Naive thymus-derived CD8-positive, alpha-beta T cell (primary cell): ENCODE data around the gene PISD. TPM values are rescaled to one million over a fixed set of nuclear protein-coding genes. Genes with fewer than 3 reads are reported as not detected.
"Not testable (repeated sequence)": the region's sequence is repeated elsewhere in the genome, so short reads cannot be mapped to it uniquely, and the experiment has no call there.

ENCODE experiments used
- ATAC-seq, 2 donors: fragments of 150-1000 bp; cut with Tn5 transposase in 1 of 2; sonication (Bioruptor Pico), chemical (Tn5 transposase) in 1 of 2; 1 replicate in 1 of 2; 2 replicates in 1 of 2; pipeline ENCODE4 v1.10.0; 2021; ENCODE audit warnings: mild to moderate bottlenecking in 2 of 2, moderate library complexity in 2 of 2
- POLR2A ChIA-PET: fragments of 350-600 bp; sonication (Branson Sonifier 250); formaldehyde crosslinking; loops from one replicate; lab custom pipeline; 2021; ENCODE audit warnings: antibody characterized with exemption; lab: Charles Lee
- DNase-seq, 10 donors: peaks; one replicate each; pipeline versions ENCODE4 v3.0.0 to v3.0.0-alpha.2; 2020 to 2022
- H3K27ac Mint-ChIP-seq, 10 donors: one replicate each; pipeline ENCODE4 v1.8.0; 2020 to 2022; ENCODE audit warnings: mild to moderate bottlenecking in 10 of 10, mixed read lengths in 10 of 10, moderate library complexity in 4 of 10, inconsistent platforms in 1 of 10
- H3K27me3 Mint-ChIP-seq, 5 donors: one replicate each; pipeline ENCODE4 v1.8.0; 2021 to 2022; ENCODE audit warnings: mixed read lengths in 5 of 5
- H3K36me3 Mint-ChIP-seq, 3 donors: one replicate each; pipeline ENCODE4 v1.8.0; 2020 to 2022; ENCODE audit warnings: mixed read lengths in 3 of 3, mild to moderate bottlenecking in 2 of 3, inconsistent platforms in 1 of 3
- H3K4me1 Mint-ChIP-seq, 4 donors: one replicate each; pipeline ENCODE4 v1.8.0; 2021 to 2022; ENCODE audit warnings: mixed read lengths in 4 of 4
- H3K4me3 Mint-ChIP-seq, 10 donors: one replicate each; pipeline ENCODE4 v1.8.0; 2020 to 2022; ENCODE audit warnings: mild to moderate bottlenecking in 10 of 10, mixed read lengths in 10 of 10, moderate library complexity in 6 of 10, inconsistent platforms in 1 of 10
- H3K9me3 Mint-ChIP-seq, 9 donors: one replicate each; pipeline ENCODE4 v1.8.0; 2020 to 2022; ENCODE audit warnings: mixed read lengths in 9 of 9, mild to moderate bottlenecking in 3 of 9, inconsistent platforms in 1 of 9, moderate library complexity in 1 of 9
- polyA plus RNA-seq, 3 donors: library from polyadenylated mRNA; unstranded; fragments of 300-500 nt; fragmentation: Illumina TruSeq; gene quantifications; one replicate each; pipeline ENCODE4 v1.2.3, GENCODE V29; 2021
- total RNA-seq, 8 experiments: library from RNA in 2 of 8; stranded (reverse) in 2 of 8; gene quantifications; one replicate each; pipeline ENCODE4 v1.2.3 and lab custom pipeline; 2021 to 2026

Gene PISD
- total RNA-seq = 10 to 100 TPM; 35.2 to 36.6 TPM
- polyA plus RNA-seq = 10 to 100 TPM; 12.7 to 21.0 (median 17.7) TPM
- 28.3 to 86.0 (median 41.4) reads per million in 6 experiments for total RNA-seq (lab: John Stamatoyannopoulos, UW)

DNA sequence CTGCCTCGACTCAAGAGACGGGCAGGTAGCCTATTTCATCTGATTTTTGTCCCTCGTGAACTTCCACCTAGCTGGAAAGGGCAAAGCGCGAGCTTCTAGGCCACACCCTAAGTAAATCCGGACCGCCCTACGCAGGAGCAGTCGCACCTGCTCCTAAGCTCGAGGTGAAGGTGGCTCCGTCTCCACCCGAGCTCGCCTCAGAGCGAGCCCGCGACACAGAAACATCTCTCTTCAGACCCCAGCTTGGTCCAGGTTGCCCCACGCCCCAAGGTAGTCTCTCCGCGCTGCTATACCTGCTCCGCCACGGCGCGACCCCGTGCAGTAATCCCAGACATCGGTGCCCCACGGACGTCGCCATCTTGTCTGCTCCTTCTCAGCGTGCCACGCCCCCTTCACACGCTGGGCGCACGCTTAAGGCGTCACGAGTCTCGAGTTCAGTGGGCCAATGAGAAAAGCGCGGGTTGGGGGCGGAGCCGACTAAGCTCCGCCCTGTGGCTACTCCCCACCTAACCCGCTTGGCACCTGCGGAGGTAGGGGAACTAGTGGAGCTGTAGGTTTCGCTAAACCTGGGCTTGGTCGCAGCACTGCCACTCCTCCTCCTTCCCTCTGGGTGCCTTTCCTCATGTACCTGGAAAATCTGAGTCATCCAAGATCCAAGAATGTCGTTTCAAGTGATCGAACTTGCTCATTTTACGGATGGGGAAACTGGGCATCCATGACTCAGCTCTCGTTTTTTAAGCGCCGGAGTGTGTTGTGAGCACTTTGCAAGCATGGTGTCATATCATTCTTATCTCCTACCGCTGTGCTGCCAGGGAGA, at the start of gene PISD:
TSS of gene PISD (minus strand) at position 365 of the 817 bp plus-strand sequence. CDS start at position 358, 7 bp downstream.
- POLR2A ChIA-PET = interaction anchor here (0.5 to 6.9 kb wide), 19 partner anchors 9 to 813 kb away, joined by 3 to 68 read pairs (median 3); partner anchors contain the start of genes DEPDC5, PATZ1, PIK3IP1 and PRR14L
- no peaks in the 10 kb centered on the region for H3K36me3 Mint-ChIP-seq
- H3K4me1 Mint-ChIP-seq = peaks cover 17 to 45% (median 43%) of the 10 kb centered on the region in 4 donors
- peak within 1 kb of the TSS; percentile 96 to 100 (median 98) for H3K27ac Mint-ChIP-seq
- H3K9me3 Mint-ChIP-seq = no peaks in the 10 kb centered on the region
- no peaks in the 10 kb centered on the region for H3K27me3 Mint-ChIP-seq
- ATAC-seq (peak; percentile 92 to 93), DNase-seq (peak; percentile 93 to 98 (median 97))
- peak within 1 kb of the TSS; percentile 93 to 100 (median 100) for H3K4me3 Mint-ChIP-seq

DNA sequence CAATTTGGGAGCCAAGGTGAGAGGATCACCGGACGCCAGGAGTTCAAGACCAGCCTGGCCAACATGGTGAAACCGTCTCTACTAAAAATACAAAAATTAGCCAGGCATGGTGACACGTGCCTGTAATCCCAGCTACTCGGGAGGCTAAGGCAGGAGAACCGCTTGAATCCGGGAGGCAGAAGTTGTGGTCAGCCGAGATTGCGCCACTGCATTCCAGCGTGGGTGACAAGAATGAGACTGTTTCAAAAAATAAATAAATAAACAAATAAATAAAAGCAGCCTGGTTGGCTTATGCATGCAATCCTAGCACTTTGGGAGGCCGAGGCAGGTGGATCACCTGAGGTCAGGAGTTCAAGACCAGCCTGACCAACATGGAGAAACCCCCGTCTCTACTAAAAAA, 49.2 kb upstream of the PISD start:
- H3K27me3 Mint-ChIP-seq = not testable (repeated sequence)
- Mint-ChIP-seq H3K4me1 (peaks cover 0 to 12% (median 1%) of the 10 kb centered on the region in 4 donors), H3K36me3 (peaks cover 0 to 69% (median 32%) of the 10 kb centered on the region in 3 donors)

DNA sequence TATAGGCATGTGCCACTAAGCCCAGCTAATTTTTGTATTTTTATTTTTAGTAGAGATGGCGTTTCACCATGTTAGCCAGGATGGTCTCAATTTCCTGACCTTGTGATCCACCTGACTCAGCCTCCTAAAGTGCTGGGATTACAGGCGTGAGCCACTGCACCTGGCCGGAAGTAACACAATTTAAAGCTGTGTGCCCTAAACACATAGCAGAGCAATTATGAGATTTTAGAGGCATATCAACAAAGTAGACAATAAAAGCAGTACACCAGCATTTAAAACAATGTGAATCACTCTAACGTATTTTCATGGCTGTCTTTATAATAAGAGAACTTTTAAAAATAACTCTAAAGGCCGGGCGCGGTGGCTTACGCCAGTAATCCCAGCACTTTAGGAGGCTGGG, 45.5 kb upstream of the PISD start:
- Mint-ChIP-seq H3K27me3 (no peaks in the 10 kb centered on the region), H3K36me3 (peaks cover 0 to 63% (median 10%) of the 10 kb centered on the region in 3 donors), H3K9me3 (no peaks in the 10 kb centered on the region), H3K4me1 (peaks cover 0 to 4% (median 1%) of the 10 kb centered on the region in 4 donors), H3K27ac (no peak overlapping the region), H3K4me3 (no peak overlapping the region)
- DNase-seq (no peak), ATAC-seq (no peak)
- POLR2A ChIA-PET = no interaction called here

More for the DNA sequence above, 49.2 kb upstream of the PISD start:
- H3K9me3 Mint-ChIP-seq, ATAC-seq, H3K4me3 Mint-ChIP-seq, H3K27ac Mint-ChIP-seq, POLR2A ChIA-PET, DNase-seq: not testable (repeated sequence)

DNA sequence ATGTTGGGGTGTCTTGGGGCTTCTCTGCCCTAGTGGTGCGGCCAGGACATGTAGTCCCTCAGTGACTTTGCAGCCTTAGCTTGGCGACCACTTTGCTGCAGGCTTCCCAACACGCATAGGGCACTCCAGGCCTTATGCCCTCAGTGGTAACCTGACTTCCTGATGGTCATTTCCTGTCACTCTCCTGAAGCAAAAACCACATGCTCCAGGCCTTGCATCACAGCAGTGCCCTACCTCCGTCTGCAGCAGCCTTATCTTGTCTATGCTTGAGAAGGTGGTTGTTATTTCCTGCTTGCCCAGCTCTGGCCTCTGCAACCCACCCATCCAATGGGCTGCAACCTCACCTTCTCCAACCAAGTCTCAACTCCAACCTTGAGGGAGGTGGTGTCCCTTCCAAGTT, 33.4 kb upstream of the PISD start:
- H3K27me3 Mint-ChIP-seq = no peaks in the 10 kb centered on the region
- peak overlapping the region in 4 of 10 donors; percentile 15 to 43 (median 32) for H3K27ac Mint-ChIP-seq
- no peaks in the 10 kb centered on the region for H3K9me3 Mint-ChIP-seq
- H3K4me1 Mint-ChIP-seq = peaks cover 3 to 26% (median 13%) of the 10 kb centered on the region in 4 donors
- H3K36me3 Mint-ChIP-seq = peaks cover 0 to 82% (median 13%) of the 10 kb centered on the region in 3 donors
- H3K4me3 Mint-ChIP-seq = no peak overlapping the region
- POLR2A ChIA-PET = no interaction called here
- ATAC-seq (no peak), DNase-seq (no peak)

DNA sequence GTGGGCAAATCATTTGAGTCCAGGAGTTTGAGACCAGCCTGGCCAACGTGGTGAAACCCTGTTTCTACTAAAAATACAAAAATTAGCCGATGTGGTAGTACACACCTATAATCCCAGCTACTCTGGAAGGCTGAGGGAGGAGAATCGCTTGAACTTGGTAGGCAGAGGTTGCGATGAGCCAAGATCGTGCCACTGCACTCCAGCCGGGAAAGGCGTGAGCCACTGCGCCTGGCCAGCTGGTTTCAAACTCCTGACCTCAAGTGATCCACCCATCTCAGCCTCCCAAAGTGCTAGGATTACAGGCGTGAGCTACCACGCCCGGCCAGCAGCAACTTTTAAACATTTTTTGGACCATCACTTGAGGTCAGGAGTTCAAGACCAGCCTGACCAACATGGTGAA, 32.0 kb upstream of the PISD start:
- POLR2A ChIA-PET, H3K27me3 Mint-ChIP-seq, H3K9me3 Mint-ChIP-seq, ATAC-seq, H3K4me3 Mint-ChIP-seq, DNase-seq: not testable (repeated sequence)
- Mint-ChIP-seq H3K27ac (peak overlapping the region in 2 of 10 donors; percentile 25 to 37), H3K4me1 (peaks cover 3 to 26% (median 13%) of the 10 kb centered on the region in 4 donors), H3K36me3 (peaks cover 0 to 73% (median 10%) of the 10 kb centered on the region in 3 donors)

DNA sequence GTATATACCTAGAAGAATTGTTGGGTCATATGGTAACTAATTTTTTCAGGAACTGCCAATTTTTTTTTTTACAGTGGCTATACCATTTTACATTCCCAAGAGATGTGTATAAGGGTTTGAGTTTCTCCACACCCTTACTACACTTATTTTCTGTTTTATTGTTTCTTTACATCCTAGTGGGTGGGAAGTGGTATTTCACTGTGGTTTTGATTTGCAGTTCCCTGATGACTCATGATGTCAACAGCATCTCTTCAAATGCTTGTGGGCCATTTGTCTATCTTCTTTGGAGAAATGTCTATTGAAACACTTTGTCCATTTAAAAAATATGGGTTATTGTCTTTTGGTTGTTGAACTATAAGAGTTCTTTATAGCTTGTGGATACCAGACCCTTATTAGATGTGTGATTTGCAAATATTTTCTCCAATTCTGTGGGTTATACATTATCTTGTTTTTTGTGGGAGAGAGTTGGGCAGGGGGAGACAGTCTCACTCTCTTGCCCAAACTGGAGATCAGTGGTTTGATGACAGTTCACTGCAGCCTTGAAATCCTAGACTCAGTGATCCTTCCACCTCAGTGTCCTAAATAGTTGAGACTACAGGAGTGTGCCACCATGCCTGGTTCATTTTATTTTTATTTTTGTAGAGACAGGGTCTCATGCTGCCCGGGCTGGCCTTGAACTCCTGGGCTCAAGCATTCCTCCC, 30.3 kb upstream of the PISD start:
- Mint-ChIP-seq H3K4me3 (no peak overlapping the region), H3K27me3 (no peaks in the 10 kb centered on the region), H3K9me3 (no peaks in the 10 kb centered on the region), H3K27ac (peak overlapping the region in 6 of 10 donors; percentile 35 to 88 (median 70)), H3K36me3 (peaks cover 0 to 73% (median 15%) of the 10 kb centered on the region in 3 donors), H3K4me1 (peaks cover 3 to 26% (median 13%) of the 10 kb centered on the region in 4 donors)
- POLR2A ChIA-PET = no interaction called here
- peak in 1 of 10 donors; percentile 10 for DNase-seq
- peak; percentile 46 to 49 for ATAC-seq

DNA sequence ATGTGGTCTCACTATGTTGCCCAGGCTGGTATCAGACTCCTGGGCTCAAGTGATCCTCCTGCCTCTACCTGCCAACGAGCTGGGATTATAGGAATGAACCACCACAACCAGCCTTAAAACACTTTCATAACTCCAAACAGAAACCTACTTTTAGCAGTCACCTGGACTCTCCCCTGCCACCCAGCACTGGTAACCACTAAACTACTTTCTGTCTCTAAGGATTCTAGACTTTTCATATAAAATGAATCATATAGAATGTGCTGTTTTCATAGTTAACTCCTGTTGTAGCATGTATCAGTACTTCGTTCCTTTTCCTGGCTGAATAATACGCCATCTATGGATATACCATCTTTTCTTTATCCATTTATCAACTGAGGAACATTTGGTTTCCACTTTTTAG, 29.4 kb upstream of the PISD start:
- peaks cover 0 to 73% (median 18%) of the 10 kb centered on the region in 3 donors for H3K36me3 Mint-ChIP-seq

DNA sequence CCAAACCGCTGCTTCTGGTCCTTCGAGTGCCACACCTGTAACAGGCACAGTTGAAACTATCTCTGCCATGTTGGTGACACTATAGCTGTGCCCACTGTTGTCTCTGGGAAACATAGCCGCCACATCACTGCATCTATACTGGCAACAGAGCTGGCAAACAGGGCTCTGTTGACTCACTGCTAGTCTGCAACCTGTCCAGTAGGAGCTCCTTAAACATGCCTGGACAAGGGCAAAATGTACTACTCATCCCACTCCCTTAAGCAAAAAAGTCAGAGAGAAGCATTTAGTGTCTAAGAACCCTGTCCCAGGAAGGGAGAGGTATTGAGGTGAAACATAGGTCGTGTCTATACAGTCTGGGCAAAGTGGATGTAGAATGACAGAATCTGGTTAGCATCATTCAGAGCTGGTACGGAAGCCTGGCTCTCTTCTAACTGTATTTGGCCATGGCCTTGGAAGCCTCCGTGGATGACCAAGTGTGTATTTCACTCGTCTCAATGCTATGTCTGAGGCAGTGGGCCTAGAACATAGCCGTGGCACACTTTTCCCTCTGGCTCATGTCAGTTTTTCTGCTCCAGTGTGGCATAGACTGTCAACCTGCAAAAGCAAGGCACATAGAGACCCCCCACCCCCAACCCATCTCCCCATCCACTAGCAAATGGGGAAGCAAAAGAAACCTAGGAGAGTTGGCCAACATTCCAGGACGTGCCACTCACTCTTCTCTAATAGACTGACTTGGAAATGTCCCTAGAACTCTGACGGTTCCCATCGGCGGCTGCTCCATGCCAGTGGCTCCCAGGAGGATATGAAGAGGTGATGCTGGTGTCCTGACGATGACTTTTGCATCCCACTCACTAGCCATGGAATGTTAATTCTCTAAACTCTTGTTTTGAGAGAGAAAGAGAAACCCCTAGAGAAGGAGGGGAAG, 21.4 kb upstream of the PISD start:
- Mint-ChIP-seq H3K27me3 (no peaks in the 10 kb centered on the region), H3K9me3 (no peaks in the 10 kb centered on the region), H3K4me3 (no peak overlapping the region), H3K36me3 (peaks cover 0 to 49% (median 18%) of the 10 kb centered on the region in 3 donors), H3K4me1 (peaks cover 0 to 3% (median 1%) of the 10 kb centered on the region in 4 donors), H3K27ac (peak overlapping the region in 6 of 10 donors; percentile 8 to 68 (median 34))
- POLR2A ChIA-PET = no interaction called here
- no peak for DNase-seq
- no peak for ATAC-seq

More for the DNA sequence above, 29.4 kb upstream of the PISD start:
- Mint-ChIP-seq H3K27me3 (no peaks in the 10 kb centered on the region), H3K4me3 (no peak overlapping the region), H3K9me3 (no peaks in the 10 kb centered on the region), H3K27ac (peak overlapping the region in 5 of 10 donors; percentile 13 to 62 (median 60)), H3K4me1 (peaks cover 3 to 26% (median 13%) of the 10 kb centered on the region in 4 donors)
- POLR2A ChIA-PET = no interaction called here
- no peak for ATAC-seq
- no peak for DNase-seq

DNA sequence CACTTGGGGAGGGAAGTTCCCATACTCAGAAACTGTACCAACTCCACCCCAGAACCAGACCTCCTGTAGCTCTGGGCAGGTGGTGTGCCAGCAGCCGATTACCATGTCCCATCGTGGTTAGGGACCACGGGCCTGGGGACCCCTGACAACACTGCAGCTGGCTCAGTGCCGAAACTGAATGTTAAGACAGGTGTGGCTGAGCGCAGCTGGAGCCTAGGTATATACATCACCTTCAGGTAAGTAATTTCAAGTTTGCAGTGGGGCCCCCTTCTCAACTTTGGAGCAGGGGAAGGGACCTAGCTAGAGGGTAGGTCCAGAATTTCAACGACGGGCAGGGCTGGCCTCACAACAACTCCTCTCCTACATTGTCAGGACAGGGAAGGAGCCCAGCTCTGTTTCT, 20.7 kb upstream of the PISD start:
- H3K9me3 Mint-ChIP-seq = no peaks in the 10 kb centered on the region
- H3K4me1 Mint-ChIP-seq = peaks cover 0 to 6% (median 5%) of the 10 kb centered on the region in 4 donors
- POLR2A ChIA-PET = interaction anchor here (0.6 kb wide), 1 partner anchor 1800 kb away, joined by 7 read pairs; the partner anchor contains the start of gene MTMR3
- ATAC-seq (no peak), DNase-seq (no peak)
- H3K27me3 Mint-ChIP-seq = no peaks in the 10 kb centered on the region
- H3K4me3 Mint-ChIP-seq = no peak overlapping the region
- H3K36me3 Mint-ChIP-seq = peaks cover 0 to 43% (median 13%) of the 10 kb centered on the region in 3 donors
- H3K27ac Mint-ChIP-seq = peak overlapping the region in 3 of 10 donors; percentile 8 to 48 (median 36)

DNA sequence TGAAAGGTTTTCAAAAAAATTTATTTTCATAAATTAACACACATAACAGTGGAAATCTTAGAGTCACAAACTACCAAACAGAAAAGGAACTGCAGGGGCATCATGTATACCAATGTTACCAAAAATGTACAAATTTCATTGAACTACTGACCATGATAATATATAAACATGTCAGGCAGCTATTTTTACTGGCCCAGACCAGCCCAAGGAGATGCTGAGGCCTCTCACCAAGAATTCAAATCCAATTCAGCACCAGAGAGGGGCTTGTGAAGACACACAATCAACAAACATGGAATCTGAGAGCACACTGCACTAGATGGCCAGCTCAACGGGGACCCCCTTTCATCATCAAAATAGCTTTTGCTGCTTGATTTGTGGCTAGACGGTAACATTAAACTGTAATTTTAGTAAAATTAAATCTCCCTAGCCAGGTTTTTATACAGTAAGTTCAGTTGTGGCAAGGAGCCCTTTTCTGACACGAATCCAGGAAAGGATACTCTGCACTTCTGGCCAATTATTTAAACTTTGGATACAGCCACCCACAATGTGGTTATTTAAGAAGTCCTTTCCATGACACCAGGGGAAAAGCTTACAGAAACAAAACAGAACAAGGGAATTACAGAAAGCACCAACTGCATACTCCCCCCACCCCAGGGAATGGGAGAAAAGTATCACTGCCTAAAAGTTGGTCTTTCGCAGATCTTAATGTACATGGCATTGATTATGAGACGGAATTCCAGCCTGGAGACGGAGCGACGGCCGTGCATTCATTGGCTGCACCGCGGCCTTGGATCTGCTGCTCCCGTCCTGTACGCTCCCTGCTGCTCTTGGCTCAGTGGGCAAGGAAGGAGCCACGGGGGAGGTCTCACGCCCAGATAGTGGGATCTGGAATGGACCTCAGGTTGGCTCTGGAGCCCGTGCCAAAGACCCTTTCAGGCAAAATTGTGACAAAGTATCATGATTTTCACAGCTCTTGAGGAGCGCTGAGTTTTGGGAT, 19.6 kb upstream of the PISD start:
- DNase-seq (no peak), ATAC-seq (no peak)
- peak overlapping the region in 2 of 10 donors; percentile 16 to 48 for H3K27ac Mint-ChIP-seq
- peaks cover 0 to 1% (median 0%) of the 10 kb centered on the region in 9 donors for H3K9me3 Mint-ChIP-seq
- peaks cover 0 to 32% (median 8%) of the 10 kb centered on the region in 3 donors for H3K36me3 Mint-ChIP-seq
- no peaks in the 10 kb centered on the region for H3K27me3 Mint-ChIP-seq
- no peak overlapping the region for H3K4me3 Mint-ChIP-seq
- H3K4me1 Mint-ChIP-seq = peaks cover 5 to 11% (median 9%) of the 10 kb centered on the region in 4 donors
- POLR2A ChIA-PET = interaction anchor here (0.6 kb wide), 1 partner anchor 1799 kb away, joined by 7 read pairs; the partner anchor contains the start of gene MTMR3
